IMR-90 (cell line): ENCODE measurements around the gene UNC119. TPM values are rescaled to one million over a fixed set of nuclear protein-coding genes. Genes with fewer than 3 reads are reported as not detected.

Experiments
- ATAC-seq: fragments of 200-7000 bp; cut with Tn5 transposase; 2 replicates; pipeline ENCODE4 v1.9.1; 2020; ENCODE audit warnings: low read depth, mild to moderate bottlenecking, moderate library complexity
- BruUV-seq: library from RNA; stranded (reverse); fragments of 400-500 nt; replicated peaks from 2 replicates; lab custom pipeline; 2021; lab: Mats Ljungman, UMichigan
- CTCF ChIA-PET: fragments of 300-600 bp; formaldehyde crosslinking; extraction: SDS; loops from one replicate; lab custom pipeline; 2021; ENCODE audit warnings: antibody characterized with exemption; lab: Yijun Ruan, JAX
- POLR2A ChIA-PET: fragments of 300-600 bp; sonication (Branson Sonifier 250); formaldehyde crosslinking; loops from one replicate; lab custom pipeline; 2022; ENCODE audit warnings: antibody characterized with exemption; ENCODE audit not compliant: unreplicated experiment; lab: Charles Lee
- DNase-seq: peaks from one replicate; pipeline ENCODE4 v3.0.0; 2013
- H2AFZ ChIP-seq: replicated peaks from 2 replicates; pipeline ENCODE3; 2013; ENCODE audit warnings: low read length, mild to moderate bottlenecking; ENCODE audit not compliant: poor library complexity
- H2AK5ac ChIP-seq: 2 replicates; pipeline ENCODE4 v1.6.1; 2013; ENCODE audit warnings: low read depth, low read length, inconsistent platforms
- H2AK9ac ChIP-seq: replicated peaks from 2 replicates; pipeline ENCODE3; 2013; ENCODE audit warnings: mild to moderate bottlenecking, low read depth, low read length, moderate library complexity; ENCODE audit not compliant: poor library complexity
- H2BK120ac ChIP-seq: 2 replicates; pipeline ENCODE4 v1.6.1; 2013; ENCODE audit warnings: low read depth, low read length, inconsistent platforms
- H2BK15ac ChIP-seq: 3 replicates; pipeline ENCODE4 v1.6.1; 2013; ENCODE audit warnings: low read depth, low read length, inconsistent platforms
- H2BK20ac ChIP-seq: 2 replicates; pipeline ENCODE4 v1.6.1; 2013; ENCODE audit warnings: low read depth, mild to moderate bottlenecking, inconsistent platforms, low read length, moderate library complexity
- H2BK5ac ChIP-seq: 2 replicates; pipeline ENCODE4 v1.6.1; 2013; ENCODE audit warnings: mild to moderate bottlenecking, low read depth, low read length, inconsistent platforms; ENCODE audit not compliant: poor library complexity, severe bottlenecking
- H3K14ac ChIP-seq: replicated peaks from 2 replicates; pipeline ENCODE4 v1.6.1; 2013; ENCODE audit warnings: low read depth, low read length, inconsistent platforms
- H3K18ac ChIP-seq: 2 replicates; pipeline ENCODE4 v1.6.1; 2013; ENCODE audit warnings: low read depth, low read length, control low read depth
- H3K23ac ChIP-seq: 2 replicates; pipeline ENCODE4 v1.6.1; 2013; ENCODE audit warnings: low read depth, low read length, inconsistent platforms
- H3K27ac ChIP-seq: 2 replicates; pipeline ENCODE4 v1.5.1; 2013; ENCODE audit warnings: mild to moderate bottlenecking, control low read depth, low read length; ENCODE audit not compliant: insufficient read depth
- H3K27me3 ChIP-seq: 2 replicates; pipeline ENCODE4 v1.6.1; 2013; ENCODE audit warnings: low read length; ENCODE audit not compliant: control insufficient read depth, insufficient read depth
- H3K36me3 ChIP-seq: 2 replicates; pipeline ENCODE4 v1.6.1; 2013; ENCODE audit warnings: low read length, mixed read lengths; ENCODE audit not compliant: control insufficient read depth, insufficient read depth
- H3K4ac ChIP-seq: 2 replicates; pipeline ENCODE4 v1.6.1; 2013; ENCODE audit warnings: low read depth, low read length, inconsistent platforms
- H3K4me1 ChIP-seq: 2 replicates; pipeline ENCODE4 v1.6.1; 2013; ENCODE audit warnings: low read length, mixed read lengths; ENCODE audit not compliant: control insufficient read depth, insufficient read depth
- H3K4me2 ChIP-seq: 2 replicates; pipeline ENCODE4 v1.6.1; 2013; ENCODE audit warnings: low read depth, mild to moderate bottlenecking, control low read depth, low read length, moderate library complexity
- H3K4me3 ChIP-seq: 2 replicates; pipeline ENCODE4 v1.5.1; 2013; ENCODE audit warnings: low read depth, mild to moderate bottlenecking, control low read depth, low read length, moderate library complexity; ENCODE audit not compliant: insufficient read depth
- H3K56ac ChIP-seq: 2 replicates; pipeline ENCODE4 v1.6.1; 2013; ENCODE audit warnings: low read length, inconsistent platforms; ENCODE audit not compliant: insufficient read depth; ENCODE audit errors: extremely low read depth
- H3K79me1 ChIP-seq, 2 experiments: 2 replicates each; pipeline ENCODE4 v1.6.1; 2013; ENCODE audit warnings: low read length in 2 of 2, inconsistent platforms in 1 of 2, low read depth in 1 of 2
- H3K9ac ChIP-seq: 2 replicates; pipeline ENCODE4 v1.6.1; 2013; ENCODE audit warnings: low read depth, low read length, control low read depth
- H3K9me1 ChIP-seq: 2 replicates; pipeline ENCODE4 v1.6.1; 2013; ENCODE audit warnings: low read length, inconsistent platforms; ENCODE audit not compliant: insufficient read depth
- H3K9me3 ChIP-seq: 2 replicates; pipeline ENCODE4 v1.6.1; 2013; ENCODE audit warnings: low read length; ENCODE audit not compliant: control insufficient read depth, insufficient read depth
- H4K20me1 ChIP-seq: 2 replicates; pipeline ENCODE4 v1.6.1; 2013; ENCODE audit warnings: low read length, inconsistent platforms; ENCODE audit not compliant: insufficient read depth
- H4K5ac ChIP-seq: 2 replicates; pipeline ENCODE4 v1.6.1; 2013; ENCODE audit warnings: mild to moderate bottlenecking, low read depth, low read length, control low read depth
- H4K8ac ChIP-seq, 2 experiments: 2 replicates each; pipeline ENCODE4 v1.6.1; 2013; ENCODE audit warnings: low read depth in 2 of 2, low read length in 2 of 2, control low read depth in 1 of 2, inconsistent platforms in 1 of 2
- H4K91ac ChIP-seq: 2 replicates; pipeline ENCODE4 v1.6.1; 2013; ENCODE audit warnings: low read depth, low read length, inconsistent platforms; ENCODE audit not compliant: insufficient read depth
- BHLHE40 ChIP-seq: fragments of 150-350 bp; IDR thresholded peaks from 2 replicates; pipeline ENCODE4 v1.6.1; 2016; ENCODE audit warnings: mild to moderate bottlenecking, low read depth, low read length
- CEBPB ChIP-seq: IDR thresholded peaks from 2 replicates; pipeline ENCODE4 v1.6.1; 2012; ENCODE audit warnings: low read depth, low read length, improper control_type of control experiment
- CHD1 ChIP-seq: IDR thresholded peaks from 2 replicates; pipeline ENCODE4 v1.6.1; 2012; ENCODE audit warnings: low read depth, low read length, improper control_type of control experiment
- CTCF ChIP-seq: conservative IDR thresholded peaks from 2 replicates; pipeline ENCODE4 v1.5.1; 2012; ENCODE audit warnings: mild to moderate bottlenecking, low read depth, low read length, improper control_type of control experiment
- FOS ChIP-seq: fragments of 150-350 bp; IDR thresholded peaks from 2 replicates; pipeline ENCODE4 v1.6.1; 2016; ENCODE audit warnings: low read depth, low read length
- MAFK ChIP-seq: IDR thresholded peaks from 2 replicates; pipeline ENCODE4 v1.6.1; 2012; ENCODE audit warnings: low read depth, low read length, improper control_type of control experiment
- MAZ ChIP-seq: IDR thresholded peaks from 2 replicates; pipeline ENCODE4 v1.6.1; 2012; ENCODE audit warnings: low read depth, mild to moderate bottlenecking, low read length, improper control_type of control experiment, moderate library complexity, borderline replicate concordance
- MXI1 ChIP-seq: IDR thresholded peaks from 2 replicates; pipeline ENCODE4 v1.6.1; 2012; ENCODE audit warnings: low read depth, mild to moderate bottlenecking, low read length, moderate library complexity, borderline replicate concordance
- NFE2L2 ChIP-seq: fragments of 150-350 bp; IDR thresholded peaks from 2 replicates; pipeline ENCODE4 v1.6.1; 2016; ENCODE audit warnings: low read depth, mild to moderate bottlenecking, low read length
- POLR2A ChIP-seq: IDR thresholded peaks from 2 replicates; pipeline ENCODE4 v1.6.1; 2012; ENCODE audit warnings: mild to moderate bottlenecking, low read depth, low read length
- RAD21 ChIP-seq: IDR thresholded peaks from 2 replicates; pipeline ENCODE4 v1.6.1; 2012; ENCODE audit warnings: low read length, improper control_type of control experiment
- RCOR1 ChIP-seq: IDR thresholded peaks from 2 replicates; pipeline ENCODE4 v1.6.1; 2012; ENCODE audit warnings: mild to moderate bottlenecking, low read length, improper control_type of control experiment; ENCODE audit not compliant: insufficient replicate concordance
- RFX5 ChIP-seq: IDR thresholded peaks from 2 replicates; pipeline ENCODE4 v1.8.0; 2012; ENCODE audit warnings: low read depth, mild to moderate bottlenecking, low read length, moderate library complexity
- SMC3 ChIP-seq: fragments of 150-350 bp; IDR thresholded peaks from 2 replicates; pipeline ENCODE4 v1.6.1; 2016; ENCODE audit warnings: low read depth, mild to moderate bottlenecking, antibody characterized with exemption, low read length, moderate library complexity
- WGBS, 2 experiments: methylation state at CpG; one replicate each; pipeline versions ENCODE4 v1.1.5 to v1.1.7; 2013; ENCODE audit warnings: missing lambda C conversion rate in 2 of 2; ENCODE audit not compliant: insufficient read length in 1 of 2; ENCODE audit errors: extremely low coverage in 2 of 2; 5-methylcytosine and 5-hydroxymethylcytosine counted together
- dilution Hi-C: fragments of 300-500 bp; cut with HindIII; formaldehyde crosslinking; loops from one replicate; pipeline ENCODE4 v1.14.3; 2018; ENCODE audit warnings: low sequenced_read_pairs; ENCODE audit not compliant: unreplicated experiment
- in situ Hi-C: fragments of 300-500 bp; cut with MboI; formaldehyde crosslinking; loops from 3 replicates; pipeline ENCODE4 v1.14.3; 2019; ENCODE audit warnings: low sequenced_read_pairs, inconsistent platforms, mixed read lengths
- intact Hi-C: fragments of 100-400 bp; cut with micrococcal nuclease; formaldehyde crosslinking; loops from 2 replicates; pipeline ENCODE4 v1.10.0; 2022
- polyA plus RNA-seq, 3 experiments: library from polyadenylated mRNA; depleted of rRNA; stranded (reverse); fragments of >200 nt; gene quantifications; 2 replicates each; pipeline ENCODE4 v1.2.3, GENCODE V29; 2012; ENCODE audit warnings: low replicate concordance in 1 of 3
- total RNA-seq: library from RNA; depleted of rRNA; stranded (reverse); fragments of >200 nt; gene quantifications from 2 replicates; pipeline ENCODE4 v1.2.3, GENCODE V29; 2012
- TF ChIP-seq, protein P1 (sequence below): fragments of 150-350 bp; IDR thresholded peaks from 2 replicates; pipeline ENCODE4 v1.6.1; 2016; ENCODE audit warnings: low read depth, mild to moderate bottlenecking, low read length, moderate library complexity, borderline replicate concordance
- TF ChIP-seq, protein P2 (sequence below): fragments of 150-350 bp; IDR thresholded peaks from 2 replicates; pipeline ENCODE4 v1.6.1; 2017; ENCODE audit warnings: mild to moderate bottlenecking, antibody characterized with exemption, low read length, low read depth

Gene UNC119
- total and polyA plus RNA-seq, 2 of the 4 experiments (the other 2 are of a cell fraction) = 22.4 to 57.4 TPM

DNA sequence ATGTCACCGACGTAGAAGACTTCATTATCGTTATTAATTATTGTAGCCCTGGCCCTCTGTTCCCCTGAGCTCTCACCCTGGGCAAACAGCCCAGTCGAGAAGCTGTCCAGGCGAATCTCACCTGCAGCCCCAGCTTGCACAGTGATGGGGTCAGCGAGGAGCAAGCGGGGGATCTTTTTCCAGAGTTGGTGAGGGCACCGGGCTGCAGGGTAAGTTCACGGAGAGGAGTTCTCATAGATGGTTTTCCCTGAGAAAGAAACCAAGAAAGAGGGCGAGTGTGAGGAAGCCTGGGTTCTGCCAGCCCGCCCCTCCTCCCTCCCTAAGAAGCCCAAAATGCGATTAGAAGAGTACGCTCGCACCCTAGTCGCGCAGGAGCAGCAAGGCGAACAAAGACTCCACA, 46.0 kb upstream of the UNC119 start:
- dilution Hi-C loops = no loop called here
- Histone ChIP-seq H3K18ac (no peak overlapping the region), H2BK5ac (peak overlapping the region; percentile 23), H2AK5ac (no peak overlapping the region), H4K20me1 (peaks cover 3% of the 10 kb centered on the region; the same call in 1 of the 2 replicates), H3K79me1 (peaks cover 10 to 27% of the 10 kb centered on the region in 2 experiments; a peak in 3 of 4 replicates), H3K9me3 (no peaks in the 10 kb centered on the region), H3K4me2 (peak overlapping the region; percentile 41), H3K56ac (peak overlapping the region; percentile 45), H4K5ac (no peak overlapping the region), H3K4ac (peak overlapping the region; percentile 38), H3K4me3 (peak overlapping the region; percentile 72), H2BK15ac (no peak overlapping the region), H3K9me1 (no peaks in the 10 kb centered on the region), H3K27ac (peak overlapping the region; percentile 41; the same call in 1 of the 2 replicates), H2AFZ (peak overlapping the region; percentile 94), H3K23ac (peak overlapping the region; percentile 54; the same call in 1 of the 2 replicates), H2AK9ac (peak overlapping the region; percentile 59), H3K14ac (peak overlapping the region; percentile 73), H2BK20ac (no peak overlapping the region), H3K9ac (peak overlapping the region; percentile 53), H3K27me3 (no peaks in the 10 kb centered on the region), H3K36me3 (no peaks in the 10 kb centered on the region; the same call in 1 of the 2 replicates), H4K91ac (peak overlapping the region; percentile 59), H3K4me1 (peaks cover 2% of the 10 kb centered on the region), H2BK120ac (no peak overlapping the region), H4K8ac (peak overlapping the region; percentile 48 to 62; a peak in 3 of 4 replicates)
- WGBS, 2 experiments = 0% methylated on average over 4 of the region's 17 CpGs; no CpG with 5 or more reads in 1 of the 2 experiments
- intact Hi-C loops = no loop called here
- ATAC-seq = peak; percentile 1
- no TSS peak for BruUV-seq
- CTCF ChIA-PET = no interaction called here
- no peak for TF ChIP-seq MXI1
- no peak for TF ChIP-seq FOS
- TF ChIP-seq RCOR1 = no peak
- TF ChIP-seq, protein P1, sequence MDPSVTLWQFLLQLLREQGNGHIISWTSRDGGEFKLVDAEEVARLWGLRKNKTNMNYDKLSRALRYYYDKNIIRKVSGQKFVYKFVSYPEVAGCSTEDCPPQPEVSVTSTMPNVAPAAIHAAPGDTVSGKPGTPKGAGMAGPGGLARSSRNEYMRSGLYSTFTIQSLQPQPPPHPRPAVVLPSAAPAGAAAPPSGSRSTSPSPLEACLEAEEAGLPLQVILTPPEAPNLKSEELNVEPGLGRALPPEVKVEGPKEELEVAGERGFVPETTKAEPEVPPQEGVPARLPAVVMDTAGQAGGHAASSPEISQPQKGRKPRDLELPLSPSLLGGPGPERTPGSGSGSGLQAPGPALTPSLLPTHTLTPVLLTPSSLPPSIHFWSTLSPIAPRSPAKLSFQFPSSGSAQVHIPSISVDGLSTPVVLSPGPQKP = no peak
- no peak for TF ChIP-seq POLR2A
- TF ChIP-seq MAFK = no peak
- TF ChIP-seq CHD1 = no peak
- TF ChIP-seq CEBPB = no peak
- no peak for TF ChIP-seq NFE2L2
- TF ChIP-seq, protein P2, sequence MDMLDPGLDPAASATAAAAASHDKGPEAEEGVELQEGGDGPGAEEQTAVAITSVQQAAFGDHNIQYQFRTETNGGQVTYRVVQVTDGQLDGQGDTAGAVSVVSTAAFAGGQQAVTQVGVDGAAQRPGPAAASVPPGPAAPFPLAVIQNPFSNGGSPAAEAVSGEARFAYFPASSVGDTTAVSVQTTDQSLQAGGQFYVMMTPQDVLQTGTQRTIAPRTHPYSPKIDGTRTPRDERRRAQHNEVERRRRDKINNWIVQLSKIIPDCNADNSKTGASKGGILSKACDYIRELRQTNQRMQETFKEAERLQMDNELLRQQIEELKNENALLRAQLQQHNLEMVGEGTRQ = no peak
- no peak for TF ChIP-seq RFX5
- no peak for TF ChIP-seq RAD21
- TF ChIP-seq SMC3 = no peak
- no peak for TF ChIP-seq BHLHE40
- no peak for TF ChIP-seq MAZ
- no peak for TF ChIP-seq CTCF
- no peak for DNase-seq
- in situ Hi-C loops = no loop called here
- POLR2A ChIA-PET = no interaction called here
